OCI-LY1 (cell line): ENCODE measurements around the gene RAI1.

Experiments
- H2AFZ ChIP-seq: fragments of 200-600 bp; sonication (generic), shearing (Covaris generic); 2 replicates; pipeline ENCODE4 v1.6.0; 2014; ENCODE audit warnings: antibody characterized with exemption, mild to moderate bottlenecking, low read length
- H3F3A ChIP-seq: fragments of 200-600 bp; sonication (generic), shearing (Covaris generic); 2 replicates; pipeline ENCODE4 v1.6.0; 2014; ENCODE audit warnings: mild to moderate bottlenecking, antibody characterized with exemption, low read length, moderate library complexity; ENCODE audit not compliant: insufficient read depth
- H3K27ac ChIP-seq: fragments of 200-600 bp; sonication (generic); 2 replicates; pipeline ENCODE4 v1.5.1; 2014; ENCODE audit warnings: low read length, mixed run types, mild to moderate bottlenecking, low read depth; ENCODE audit not compliant: poor library complexity, severe bottlenecking
- H3K27me3 ChIP-seq: fragments of 200-600 bp; sonication (generic); 2 replicates; pipeline ENCODE4 v1.6.0; 2014; ENCODE audit warnings: antibody characterized with exemption, mild to moderate bottlenecking, low read length, moderate library complexity; ENCODE audit not compliant: insufficient read depth
- H3K36me3 ChIP-seq: fragments of 200-600 bp; sonication (generic); 2 replicates; pipeline ENCODE4 v1.6.1; 2014; ENCODE audit warnings: mild to moderate bottlenecking, antibody characterized with exemption, low read length, moderate library complexity, mixed read lengths; ENCODE audit not compliant: insufficient read depth
- H3K4me1 ChIP-seq: fragments of 200-600 bp; sonication (generic); 2 replicates; pipeline ENCODE4 v1.5.1; 2014; ENCODE audit warnings: mild to moderate bottlenecking, low read length, moderate library complexity; ENCODE audit not compliant: insufficient read depth, severe bottlenecking
- H3K4me2 ChIP-seq: fragments of 200-600 bp; sonication (generic), shearing (Covaris generic); 2 replicates; pipeline ENCODE4 v1.6.1; 2014; ENCODE audit warnings: low read length
- H3K4me3 ChIP-seq: fragments of 200-600 bp; sonication (generic); 2 replicates; pipeline ENCODE4 v1.5.1; 2014; ENCODE audit warnings: low read length, low read depth, mild to moderate bottlenecking, mixed read lengths; ENCODE audit not compliant: poor library complexity, severe bottlenecking
- H3K79me2 ChIP-seq: fragments of 200-600 bp; shearing (Covaris generic); 2 replicates; pipeline ENCODE4 v1.6.1; 2016; ENCODE audit warnings: mixed run types, low read length, mixed read lengths; ENCODE audit not compliant: insufficient read depth
- H3K9ac ChIP-seq: fragments of 200-600 bp; sonication (generic), shearing (Covaris generic); 2 replicates; pipeline ENCODE4 v1.6.1; 2014; ENCODE audit warnings: mild to moderate bottlenecking, low read length, mixed read lengths
- H3K9me2 ChIP-seq: fragments of 200-600 bp; sonication (generic), shearing (Covaris generic); 2 replicates; pipeline ENCODE4 v1.6.1; 2014; ENCODE audit warnings: low read depth, mild to moderate bottlenecking, low read length, mixed read lengths
- H3K9me3 ChIP-seq: fragments of 200-600 bp; shearing (Covaris generic); 2 replicates; pipeline ENCODE4 v1.6.1; 2014; ENCODE audit warnings: low read length, mixed read lengths
- H4K20me1 ChIP-seq: fragments of 200-600 bp; sonication (generic), shearing (Covaris generic); 2 replicates; pipeline ENCODE4 v1.6.0; 2016; ENCODE audit warnings: mild to moderate bottlenecking, low read length; ENCODE audit not compliant: insufficient read depth
- CTCF ChIP-seq: fragments of 200-600 bp; sonication (generic), shearing (Covaris generic); IDR thresholded peaks from 2 replicates; pipeline ENCODE4 v1.5.1; 2017; ENCODE audit warnings: mild to moderate bottlenecking, antibody characterized with exemption, low read length, moderate library complexity, mixed read lengths
- EZH2 ChIP-seq: fragments of 200-600 bp; sonication (generic), shearing (Covaris generic); IDR thresholded peaks from 2 replicates; pipeline ENCODE4 v1.8.0; 2017; ENCODE audit warnings: borderline replicate concordance, mixed run types, mild to moderate bottlenecking, antibody characterized with exemption, low read length, moderate library complexity, mixed read lengths

Gene RAI1

GRCh38 chr17:17710728-17711541 lies 29.7 kb downstream of the RAI1 start:
- Histone ChIP-seq H3K27ac (no peak overlapping the region), H3K27me3 (peaks cover 6% of the 10 kb centered on the region; the same call in 1 of the 2 replicates), H3K79me2 (no peaks in the 10 kb centered on the region), H3K4me1 (no peaks in the 10 kb centered on the region), H3K36me3 (no peaks in the 10 kb centered on the region), H3K9ac (no peak overlapping the region), H2AFZ (no peak overlapping the region), H3K4me2 (no peak overlapping the region), H4K20me1 (no peaks in the 10 kb centered on the region), H3K4me3 (no peak overlapping the region), H3F3A (no peaks in the 10 kb centered on the region), H3K9me2 (no peaks in the 10 kb centered on the region), H3K9me3 (no peaks in the 10 kb centered on the region)
- TF ChIP-seq CTCF (no peak), EZH2 (no peak)

- no peak overlapping the region for H3K4me3 ChIP-seq
- no peak for TF ChIP-seq CTCF
- TF ChIP-seq EZH2: no peak
- no peaks in the 10 kb centered on the region for H3K79me2 ChIP-seq
- no peaks in the 10 kb centered on the region for H3K9me2 ChIP-seq
- H3F3A ChIP-seq: no peaks in the 10 kb centered on the region
- H3K36me3 ChIP-seq: no peaks in the 10 kb centered on the region
- H3K4me2 ChIP-seq: no peak overlapping the region
- no peaks in the 10 kb centered on the region for H4K20me1 ChIP-seq
- no peaks in the 10 kb centered on the region for H3K4me1 ChIP-seq
- H2AFZ ChIP-seq: no peak overlapping the region
- H3K27ac ChIP-seq: no peak overlapping the region
- no peak overlapping the region for H3K9ac ChIP-seq
- H3K27me3 ChIP-seq: peaks cover 6% of the 10 kb centered on the region; the same call in 1 of the 2 replicates
- no peaks in the 10 kb centered on the region for H3K9me3 ChIP-seq
These were observed 30.4 kb downstream of the RAI1 start for GRCh38 chr17:17711641-17712162.

- no peaks in the 10 kb centered on the region for H3K9me2 ChIP-seq
- H3K4me1 ChIP-seq: no peaks in the 10 kb centered on the region
- H3K27ac ChIP-seq: no peak overlapping the region
- H4K20me1 ChIP-seq: no peaks in the 10 kb centered on the region
- no peaks in the 10 kb centered on the region for H3F3A ChIP-seq
- H3K36me3 ChIP-seq: no peaks in the 10 kb centered on the region
- no peak overlapping the region for H3K4me2 ChIP-seq
- no peak overlapping the region for H2AFZ ChIP-seq
- TF ChIP-seq EZH2: no peak
- no peak for TF ChIP-seq CTCF
- H3K27me3 ChIP-seq: peaks cover 6% of the 10 kb centered on the region; the same call in 1 of the 2 replicates
- H3K4me3 ChIP-seq: no peak overlapping the region
- no peaks in the 10 kb centered on the region for H3K79me2 ChIP-seq
- no peak overlapping the region for H3K9ac ChIP-seq
- H3K9me3 ChIP-seq: no peaks in the 10 kb centered on the region
These were observed 31.1 kb downstream of the RAI1 start for GRCh38 chr17:17712268-17712924.
